ENCODE data around the gene MPZL1. TPM values are rescaled to one million over a fixed set of nuclear protein-coding genes. Genes with fewer than 3 reads are reported as not detected.

MPZL1 gene
- total RNA-seq, 1 experiment from 2014 or later, result 273 TPM

DNA sequence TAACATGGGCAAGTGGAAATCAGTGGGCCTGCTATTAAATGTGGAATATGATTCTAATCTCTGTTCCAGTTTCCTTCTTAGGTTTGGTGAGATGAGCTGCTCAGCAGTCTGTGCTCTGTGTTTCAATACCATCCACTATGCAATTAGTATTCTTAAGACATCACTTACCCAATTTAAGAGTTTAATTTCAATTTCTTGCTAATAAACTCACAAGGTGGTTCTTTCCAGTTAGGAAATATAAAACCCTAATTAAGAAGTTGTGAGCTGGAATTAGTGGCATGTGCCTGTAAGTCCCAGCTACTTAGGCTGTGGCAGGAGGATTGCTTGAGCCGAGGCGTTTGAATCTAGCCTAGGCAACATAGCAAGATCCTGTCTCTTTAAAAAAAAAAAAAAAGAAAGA is 51.7 kb downstream of the MPZL1 start:
- POLR2A ChIA-PET, result no interaction called here
- intact Hi-C loops (cut with micrococcal nuclease; ENCODE audit: unreplicated experiment), result no loop called here

DNA sequence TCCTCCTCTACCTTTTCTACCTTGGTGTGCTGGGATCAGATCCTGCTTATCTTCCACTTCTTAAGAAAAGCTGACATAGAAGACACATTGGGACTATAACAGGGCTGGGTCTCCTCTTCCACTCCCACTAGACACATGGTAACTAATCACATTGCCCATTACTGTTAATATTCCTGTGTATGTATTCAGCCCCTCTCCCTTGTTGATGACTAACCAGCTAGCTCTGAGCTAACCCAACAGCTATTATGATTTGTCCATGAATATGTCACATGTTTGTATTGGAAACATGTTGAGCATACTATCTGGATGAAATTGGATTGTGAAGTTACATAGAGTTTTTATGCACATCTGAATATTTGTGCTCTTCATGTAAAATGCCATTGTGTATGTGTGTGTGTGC is 52.9 kb downstream of the MPZL1 start:
- no TSS peak for BruUV-seq (replicated peaks)
- TF ChIP-seq, protein P1, sequence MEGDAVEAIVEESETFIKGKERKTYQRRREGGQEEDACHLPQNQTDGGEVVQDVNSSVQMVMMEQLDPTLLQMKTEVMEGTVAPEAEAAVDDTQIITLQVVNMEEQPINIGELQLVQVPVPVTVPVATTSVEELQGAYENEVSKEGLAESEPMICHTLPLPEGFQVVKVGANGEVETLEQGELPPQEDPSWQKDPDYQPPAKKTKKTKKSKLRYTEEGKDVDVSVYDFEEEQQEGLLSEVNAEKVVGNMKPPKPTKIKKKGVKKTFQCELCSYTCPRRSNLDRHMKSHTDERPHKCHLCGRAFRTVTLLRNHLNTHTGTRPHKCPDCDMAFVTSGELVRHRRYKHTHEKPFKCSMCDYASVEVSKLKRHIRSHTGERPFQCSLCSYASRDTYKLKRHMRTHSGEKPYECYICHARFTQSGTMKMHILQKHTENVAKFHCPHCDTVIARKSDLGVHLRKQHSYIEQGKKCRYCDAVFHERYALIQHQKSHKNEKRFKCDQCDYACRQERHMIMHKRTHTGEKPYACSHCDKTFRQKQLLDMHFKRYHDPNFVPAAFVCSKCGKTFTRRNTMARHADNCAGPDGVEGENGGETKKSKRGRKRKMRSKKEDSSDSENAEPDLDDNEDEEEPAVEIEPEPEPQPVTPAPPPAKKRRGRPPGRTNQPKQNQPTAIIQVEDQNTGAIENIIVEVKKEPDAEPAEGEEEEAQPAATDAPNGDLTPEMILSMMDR (IDR thresholded peaks at IDR 0.05; ENCODE audit: insufficient read depth in 1 of 2, low read depth in 1 of 2, low read length in 1 of 2, severe bottlenecking in 1 of 2, unreplicated experiment in 1 of 2), result no peak
- Mint-ChIP-seq H3K36me3 (ENCODE audit: insufficient read depth, unreplicated experiment) (peaks cover 94% of the 10 kb centered on the region), H3K27ac (ENCODE audit: unreplicated experiment) (no peak overlapping the region), H3K27me3 (ENCODE audit: insufficient read depth, unreplicated experiment) (no peaks in the 10 kb centered on the region), H3K9me3 (ENCODE audit: unreplicated experiment) (peaks cover 7% of the 10 kb centered on the region), H3K4me3 (ENCODE audit: unreplicated experiment) (no peak overlapping the region), H3K4me1 (ENCODE audit: low read depth, unreplicated experiment) (peaks cover 12% of the 10 kb centered on the region)
- no peaks in the 10 kb centered on the region for H3K27me3 ChIP-seq (replicated peaks; ENCODE audit: control insufficient read depth, insufficient read depth, low read length)
- H3K36me3 ChIP-seq (ENCODE audit: control insufficient read depth, insufficient read depth, low read length), result peaks cover 9% of the 10 kb centered on the region
- peaks cover 5% of the 10 kb centered on the region; the same call in 1 of the 2 replicates for H3K4me1 ChIP-seq
- POLR2A ChIA-PET, result interaction anchor here (0.6 kb wide), 2 partner anchors 124 to 328 kb away, joined by 4 to 7 read pairs; no protein-coding TSS in a partner anchor
- H3K9me3 ChIP-seq, result no peaks in the 10 kb centered on the region
- no peak overlapping the region for H3K4me3 ChIP-seq (ENCODE audit: low read depth, low read length)
- CTCF ChIA-PET, result no interaction called here
- intact Hi-C loops (cut with micrococcal nuclease; ENCODE audit: unreplicated experiment), result no loop called here
- DNase-seq, result no peak

More for the DNA sequence above, 51.7 kb downstream of the MPZL1 start:
- Histone ChIP-seq H3K4me3 (ENCODE audit: low read depth, low read length) (no peak overlapping the region), H3K9me3 (no peaks in the 10 kb centered on the region), H3K27me3 (replicated peaks; ENCODE audit: control insufficient read depth, insufficient read depth, low read length) (no peaks in the 10 kb centered on the region), H3K36me3 (ENCODE audit: control insufficient read depth, insufficient read depth, low read length) (peaks cover 9% of the 10 kb centered on the region), H3K4me1 (peaks cover 8% of the 10 kb centered on the region; the same call in 1 of the 2 replicates)
- Mint-ChIP-seq H3K36me3 (ENCODE audit: insufficient read depth, unreplicated experiment) (peaks cover 94% of the 10 kb centered on the region), H3K27me3 (ENCODE audit: insufficient read depth, unreplicated experiment) (no peaks in the 10 kb centered on the region), H3K4me1 (ENCODE audit: low read depth, unreplicated experiment) (peaks cover 19% of the 10 kb centered on the region), H3K9me3 (ENCODE audit: unreplicated experiment) (peaks cover 7% of the 10 kb centered on the region), H3K27ac (ENCODE audit: unreplicated experiment) (no peak overlapping the region), H3K4me3 (ENCODE audit: unreplicated experiment) (no peak overlapping the region)
- BruUV-seq (replicated peaks), result no TSS peak
- TF ChIP-seq, protein P1 (IDR thresholded peaks at IDR 0.05; ENCODE audit: insufficient read depth in 1 of 2, low read depth in 1 of 2, low read length in 1 of 2, severe bottlenecking in 1 of 2, unreplicated experiment in 1 of 2), result no peak
- no peak for DNase-seq
- CTCF ChIA-PET, result no interaction called here

DNA sequence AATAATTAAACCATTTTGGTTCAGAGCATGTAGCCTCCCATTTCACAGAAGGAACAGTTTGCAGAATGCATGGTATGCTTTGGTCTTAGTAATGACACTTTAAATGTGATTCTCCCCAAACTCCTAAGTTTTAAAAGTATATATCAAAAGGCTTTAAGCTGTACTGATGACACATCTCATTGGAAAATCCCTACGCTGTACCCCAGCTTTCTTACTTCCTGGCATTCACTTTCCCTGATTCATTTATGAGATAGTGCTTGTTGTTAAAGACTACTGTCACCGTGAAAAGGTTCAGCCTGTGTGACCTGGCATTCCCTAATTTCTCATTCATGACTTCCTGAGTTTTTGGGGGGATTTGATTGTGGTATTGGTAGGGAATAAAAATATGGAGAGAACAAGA is 53.4 kb downstream of the MPZL1 start:
- no TSS peak for BruUV-seq (replicated peaks)
- no peaks in the 10 kb centered on the region for H3K27me3 ChIP-seq (replicated peaks; ENCODE audit: control insufficient read depth, insufficient read depth, low read length)
- ChIA-PET CTCF (no interaction called here), POLR2A (interaction anchor here (0.6 kb wide), 2 partner anchors 124 to 328 kb away, joined by 4 to 7 read pairs; no protein-coding TSS in a partner anchor)
- Mint-ChIP-seq H3K27ac (ENCODE audit: unreplicated experiment) (no peak overlapping the region), H3K4me1 (ENCODE audit: low read depth, unreplicated experiment) (peaks cover 8% of the 10 kb centered on the region), H3K27me3 (ENCODE audit: insufficient read depth, unreplicated experiment) (no peaks in the 10 kb centered on the region), H3K36me3 (ENCODE audit: insufficient read depth, unreplicated experiment) (peaks cover 94% of the 10 kb centered on the region), H3K4me3 (ENCODE audit: unreplicated experiment) (no peak overlapping the region), H3K9me3 (ENCODE audit: unreplicated experiment) (peaks cover 7% of the 10 kb centered on the region)
- DNase-seq, result no peak
- TF ChIP-seq, protein P1 (IDR thresholded peaks at IDR 0.05; ENCODE audit: insufficient read depth in 1 of 2, low read depth in 1 of 2, low read length in 1 of 2, severe bottlenecking in 1 of 2, unreplicated experiment in 1 of 2), result no peak
- H3K36me3 ChIP-seq (ENCODE audit: control insufficient read depth, insufficient read depth, low read length), result peaks cover 7% of the 10 kb centered on the region
- intact Hi-C loops (cut with micrococcal nuclease; ENCODE audit: unreplicated experiment), result no loop called here
- H3K4me3 ChIP-seq (ENCODE audit: low read depth, low read length), result no peak overlapping the region
- 0 out of 2 replicates have a peak, but pooled peaks cover 4% of the 10 kb centered on the region for H3K4me1 ChIP-seq
- no peaks in the 10 kb centered on the region for H3K9me3 ChIP-seq
